ENCODE measurements around the gene PPARG. TPM values are rescaled to one million over a fixed set of nuclear protein-coding genes. Genes with fewer than 3 reads are reported as not detected.
"Not testable (repeated sequence)": the region's sequence is repeated elsewhere in the genome, so short reads cannot be mapped to it uniquely, and the experiment has no call there.

PPARG gene
- polyA plus RNA-seq = 100 to 1,000 TPM in 2 of 3 donors, 10 to 100 TPM in 1; 21.9 to 218 (median 113) TPM

GRCh38 chr3:12288182-12289129 lies at the start of gene PPARG:
Gene PPARG (plus strand): TSS chr3:12289070. CDS start chr3:12379712, 90,642 bp downstream.
- WGBS, 3 donors = 1 to 3% (median 2%) methylated on average over 49 to 87 of the region's 87 CpGs
- H3K27ac ChIP-seq (ENCODE audit: low read depth, low read length) = peak within 1 kb of the TSS; percentile 51

- no peak overlapping the region for H3K27ac ChIP-seq (ENCODE audit: low read depth, low read length)
- WGBS, 3 donors = 41 to 46% (median 44%) methylated on average over 5 of the region's 5 CpGs
These were observed 49.6 kb upstream of the PPARG start for GRCh38 chr3:12239301-12239700.

GRCh38 chr3:12242772-12243171 lies 46.1 kb upstream of the PPARG start:
- WGBS, 3 donors = 67 to 99% (median 76%) methylated on average over 2 of the region's 2 CpGs
- no peak overlapping the region for H3K27ac ChIP-seq (ENCODE audit: low read depth, low read length)

GRCh38 chr3:12246497-12247163 lies 42.2 kb upstream of the PPARG start:
- WGBS, 3 donors = 67 to 81% (median 79%) methylated on average over 6 of the region's 6 CpGs
- H3K27ac ChIP-seq (ENCODE audit: low read depth, low read length) = no peak overlapping the region

- WGBS, 3 donors = 52 to 79% (median 79%) methylated on average over 4 of the region's 4 CpGs
- no peak overlapping the region for H3K27ac ChIP-seq (ENCODE audit: low read depth, low read length)
These were observed 41.5 kb upstream of the PPARG start for GRCh38 chr3:12247411-12247810.

- 87 to 98% (median 98%) methylated on average over 2 of the region's 2 CpGs for WGBS, 3 donors
- no peak overlapping the region for H3K27ac ChIP-seq (ENCODE audit: low read depth, low read length)
These were observed 39.4 kb upstream of the PPARG start for GRCh38 chr3:12249519-12249918.

GRCh38 chr3:12252889-12253288 lies 36.0 kb upstream of the PPARG start:
- H3K27ac ChIP-seq (ENCODE audit: low read depth, low read length) = no peak overlapping the region
- 86 to 94% (median 92%) methylated on average over 5 of the region's 5 CpGs for WGBS, 3 donors

- no peak overlapping the region for H3K27ac ChIP-seq (ENCODE audit: low read depth, low read length)
- WGBS, 3 donors = 56 to 72% (median 61%) methylated on average over 10 of the region's 10 CpGs
These were observed 35.1 kb upstream of the PPARG start for GRCh38 chr3:12253516-12254343.

- no peak overlapping the region for H3K27ac ChIP-seq (ENCODE audit: low read depth, low read length)
- 65 to 97% (median 96%) methylated on average over 2 of the region's 2 CpGs for WGBS, 3 donors
These were observed 33.5 kb upstream of the PPARG start for GRCh38 chr3:12255393-12255792.

- no peak overlapping the region for H3K27ac ChIP-seq (ENCODE audit: low read depth, low read length)
These were observed 30.0 kb upstream of the PPARG start for GRCh38 chr3:12258911-12259310.

GRCh38 chr3:12262173-12262572 lies 26.7 kb upstream of the PPARG start:
- not testable (repeated sequence) for H3K27ac ChIP-seq (ENCODE audit: low read depth, low read length)
- 89 to 96% (median 96%) methylated on average over 8 of the region's 8 CpGs for WGBS, 3 donors

GRCh38 chr3:12265508-12265907 lies 23.4 kb upstream of the PPARG start:
- WGBS, 3 donors = 23 to 40% (median 29%) methylated on average over 1 of the region's 1 CpG
- H3K27ac ChIP-seq (ENCODE audit: low read depth, low read length) = no peak overlapping the region

GRCh38 chr3:12266038-12266437 lies 22.8 kb upstream of the PPARG start:
- no peak overlapping the region for H3K27ac ChIP-seq (ENCODE audit: low read depth, low read length)
- WGBS, 3 donors = 72 to 75% (median 74%) methylated on average over 5 of the region's 5 CpGs

- H3K27ac ChIP-seq (ENCODE audit: low read depth, low read length) = no peak overlapping the region
- WGBS, 3 donors = 51 to 70% (median 58%) methylated on average over 3 of the region's 3 CpGs
These were observed 21.4 kb upstream of the PPARG start for GRCh38 chr3:12267376-12268030.

GRCh38 chr3:12268049-12268735 lies 20.7 kb upstream of the PPARG start:
- 15 to 82% (median 24%) methylated on average over 3 of the region's 3 CpGs for WGBS, 3 donors
- H3K27ac ChIP-seq (ENCODE audit: low read depth, low read length) = no peak overlapping the region

GRCh38 chr3:12270976-12271375 lies 17.9 kb upstream of the PPARG start:
- WGBS, 3 donors = 80 to 84% (median 83%) methylated on average over 5 of the region's 5 CpGs
- H3K27ac ChIP-seq (ENCODE audit: low read depth, low read length) = no peak overlapping the region

- no peak overlapping the region for H3K27ac ChIP-seq (ENCODE audit: low read depth, low read length)
- 26 to 69% (median 61%) methylated on average over 2 of the region's 2 CpGs for WGBS, 3 donors
These were observed 15.7 kb upstream of the PPARG start for GRCh38 chr3:12273045-12273695.
